IMR-90 (cell line): ENCODE results near the gene RBMS3. TPM values are rescaled to one million over a fixed set of nuclear protein-coding genes. Genes with fewer than 3 reads are reported as not detected.

ENCODE experiments used
- ATAC-seq: fragments of 200-7000 bp; cut with Tn5 transposase; 2 replicates; pipeline ENCODE4 v1.9.1; 2020; ENCODE audit warnings: low read depth, mild to moderate bottlenecking, moderate library complexity
- BruUV-seq: library from RNA; stranded (reverse); fragments of 400-500 nt; replicated peaks from 2 replicates; lab custom pipeline; 2021; lab: Mats Ljungman, UMichigan
- CTCF ChIA-PET: fragments of 300-600 bp; formaldehyde crosslinking; extraction: SDS; loops from one replicate; lab custom pipeline; 2021; ENCODE audit warnings: antibody characterized with exemption; lab: Yijun Ruan, JAX
- POLR2A ChIA-PET: fragments of 300-600 bp; sonication (Branson Sonifier 250); formaldehyde crosslinking; loops from one replicate; lab custom pipeline; 2022; ENCODE audit warnings: antibody characterized with exemption; ENCODE audit not compliant: unreplicated experiment; lab: Charles Lee
- DNase-seq: peaks from one replicate; pipeline ENCODE4 v3.0.0; 2013
- H2AFZ ChIP-seq: replicated peaks from 2 replicates; pipeline ENCODE3; 2013; ENCODE audit warnings: low read length, mild to moderate bottlenecking; ENCODE audit not compliant: poor library complexity
- H2AK5ac ChIP-seq: 2 replicates; pipeline ENCODE4 v1.6.1; 2013; ENCODE audit warnings: low read depth, low read length, inconsistent platforms
- H2AK9ac ChIP-seq: replicated peaks from 2 replicates; pipeline ENCODE3; 2013; ENCODE audit warnings: mild to moderate bottlenecking, low read depth, low read length, moderate library complexity; ENCODE audit not compliant: poor library complexity
- H2BK120ac ChIP-seq: 2 replicates; pipeline ENCODE4 v1.6.1; 2013; ENCODE audit warnings: low read depth, low read length, inconsistent platforms
- H2BK15ac ChIP-seq: 3 replicates; pipeline ENCODE4 v1.6.1; 2013; ENCODE audit warnings: low read depth, low read length, inconsistent platforms
- H2BK20ac ChIP-seq: 2 replicates; pipeline ENCODE4 v1.6.1; 2013; ENCODE audit warnings: low read depth, mild to moderate bottlenecking, inconsistent platforms, low read length, moderate library complexity
- H2BK5ac ChIP-seq: 2 replicates; pipeline ENCODE4 v1.6.1; 2013; ENCODE audit warnings: mild to moderate bottlenecking, low read depth, low read length, inconsistent platforms; ENCODE audit not compliant: poor library complexity, severe bottlenecking
- H3K14ac ChIP-seq: replicated peaks from 2 replicates; pipeline ENCODE4 v1.6.1; 2013; ENCODE audit warnings: low read depth, low read length, inconsistent platforms
- H3K18ac ChIP-seq: 2 replicates; pipeline ENCODE4 v1.6.1; 2013; ENCODE audit warnings: low read depth, low read length, control low read depth
- H3K23ac ChIP-seq: 2 replicates; pipeline ENCODE4 v1.6.1; 2013; ENCODE audit warnings: low read depth, low read length, inconsistent platforms
- H3K27ac ChIP-seq: 2 replicates; pipeline ENCODE4 v1.5.1; 2013; ENCODE audit warnings: mild to moderate bottlenecking, control low read depth, low read length; ENCODE audit not compliant: insufficient read depth
- H3K27me3 ChIP-seq: 2 replicates; pipeline ENCODE4 v1.6.1; 2013; ENCODE audit warnings: low read length; ENCODE audit not compliant: control insufficient read depth, insufficient read depth
- H3K36me3 ChIP-seq: 2 replicates; pipeline ENCODE4 v1.6.1; 2013; ENCODE audit warnings: low read length, mixed read lengths; ENCODE audit not compliant: control insufficient read depth, insufficient read depth
- H3K4ac ChIP-seq: 2 replicates; pipeline ENCODE4 v1.6.1; 2013; ENCODE audit warnings: low read depth, low read length, inconsistent platforms
- H3K4me1 ChIP-seq: 2 replicates; pipeline ENCODE4 v1.6.1; 2013; ENCODE audit warnings: low read length, mixed read lengths; ENCODE audit not compliant: control insufficient read depth, insufficient read depth
- H3K4me2 ChIP-seq: 2 replicates; pipeline ENCODE4 v1.6.1; 2013; ENCODE audit warnings: low read depth, mild to moderate bottlenecking, control low read depth, low read length, moderate library complexity
- H3K4me3 ChIP-seq: 2 replicates; pipeline ENCODE4 v1.5.1; 2013; ENCODE audit warnings: low read depth, mild to moderate bottlenecking, control low read depth, low read length, moderate library complexity; ENCODE audit not compliant: insufficient read depth
- H3K56ac ChIP-seq: 2 replicates; pipeline ENCODE4 v1.6.1; 2013; ENCODE audit warnings: low read length, inconsistent platforms; ENCODE audit not compliant: insufficient read depth; ENCODE audit errors: extremely low read depth
- H3K79me1 ChIP-seq, 2 experiments: 2 replicates each; pipeline ENCODE4 v1.6.1; 2013; ENCODE audit warnings: low read length in 2 of 2, inconsistent platforms in 1 of 2, low read depth in 1 of 2
- H3K9ac ChIP-seq: 2 replicates; pipeline ENCODE4 v1.6.1; 2013; ENCODE audit warnings: low read depth, low read length, control low read depth
- H3K9me1 ChIP-seq: 2 replicates; pipeline ENCODE4 v1.6.1; 2013; ENCODE audit warnings: low read length, inconsistent platforms; ENCODE audit not compliant: insufficient read depth
- H3K9me3 ChIP-seq: 2 replicates; pipeline ENCODE4 v1.6.1; 2013; ENCODE audit warnings: low read length; ENCODE audit not compliant: control insufficient read depth, insufficient read depth
- H4K20me1 ChIP-seq: 2 replicates; pipeline ENCODE4 v1.6.1; 2013; ENCODE audit warnings: low read length, inconsistent platforms; ENCODE audit not compliant: insufficient read depth
- H4K5ac ChIP-seq: 2 replicates; pipeline ENCODE4 v1.6.1; 2013; ENCODE audit warnings: mild to moderate bottlenecking, low read depth, low read length, control low read depth
- H4K8ac ChIP-seq, 2 experiments: 2 replicates each; pipeline ENCODE4 v1.6.1; 2013; ENCODE audit warnings: low read depth in 2 of 2, low read length in 2 of 2, control low read depth in 1 of 2, inconsistent platforms in 1 of 2
- H4K91ac ChIP-seq: 2 replicates; pipeline ENCODE4 v1.6.1; 2013; ENCODE audit warnings: low read depth, low read length, inconsistent platforms; ENCODE audit not compliant: insufficient read depth
- CEBPB ChIP-seq: IDR thresholded peaks from 2 replicates; pipeline ENCODE4 v1.6.1; 2012; ENCODE audit warnings: low read depth, low read length, improper control_type of control experiment
- CTCF ChIP-seq: conservative IDR thresholded peaks from 2 replicates; pipeline ENCODE4 v1.5.1; 2012; ENCODE audit warnings: mild to moderate bottlenecking, low read depth, low read length, improper control_type of control experiment
- MAFK ChIP-seq: IDR thresholded peaks from 2 replicates; pipeline ENCODE4 v1.6.1; 2012; ENCODE audit warnings: low read depth, low read length, improper control_type of control experiment
- MXI1 ChIP-seq: IDR thresholded peaks from 2 replicates; pipeline ENCODE4 v1.6.1; 2012; ENCODE audit warnings: low read depth, mild to moderate bottlenecking, low read length, moderate library complexity, borderline replicate concordance
- POLR2A ChIP-seq: IDR thresholded peaks from 2 replicates; pipeline ENCODE4 v1.6.1; 2012; ENCODE audit warnings: mild to moderate bottlenecking, low read depth, low read length
- SMC3 ChIP-seq: fragments of 150-350 bp; IDR thresholded peaks from 2 replicates; pipeline ENCODE4 v1.6.1; 2016; ENCODE audit warnings: low read depth, mild to moderate bottlenecking, antibody characterized with exemption, low read length, moderate library complexity
- WGBS, 2 experiments: methylation state at CpG; one replicate each; pipeline versions ENCODE4 v1.1.5 to v1.1.7; 2013; ENCODE audit warnings: missing lambda C conversion rate in 2 of 2; ENCODE audit not compliant: insufficient read length in 1 of 2; ENCODE audit errors: extremely low coverage in 2 of 2; 5-methylcytosine and 5-hydroxymethylcytosine counted together
- dilution Hi-C: fragments of 300-500 bp; cut with HindIII; formaldehyde crosslinking; loops from one replicate; pipeline ENCODE4 v1.14.3; 2018; ENCODE audit warnings: low sequenced_read_pairs; ENCODE audit not compliant: unreplicated experiment
- in situ Hi-C: fragments of 300-500 bp; cut with MboI; formaldehyde crosslinking; loops from 3 replicates; pipeline ENCODE4 v1.14.3; 2019; ENCODE audit warnings: low sequenced_read_pairs, inconsistent platforms, mixed read lengths
- intact Hi-C: fragments of 100-400 bp; cut with micrococcal nuclease; formaldehyde crosslinking; loops from 2 replicates; pipeline ENCODE4 v1.10.0; 2022
- polyA plus RNA-seq, 3 experiments: library from polyadenylated mRNA; depleted of rRNA; stranded (reverse); fragments of >200 nt; gene quantifications; 2 replicates each; pipeline ENCODE4 v1.2.3, GENCODE V29; 2012; ENCODE audit warnings: low replicate concordance in 1 of 3
- total RNA-seq: library from RNA; depleted of rRNA; stranded (reverse); fragments of >200 nt; gene quantifications from 2 replicates; pipeline ENCODE4 v1.2.3, GENCODE V29; 2012

RBMS3 gene
- total and polyA plus RNA-seq, 2 of the 4 experiments (the other 2 are of a cell fraction), result 15.2 to 127 TPM

- TF ChIP-seq CEBPB, result no peak
- no peak for TF ChIP-seq MXI1
Observed at GRCh38 chr3:29427266-29428103, 146.6 kb downstream of the RBMS3 start (continued).

- ATAC-seq (no peak), DNase-seq (no peak)
- H3K36me3 ChIP-seq, result no peaks in the 10 kb centered on the region; the same call in 1 of the 2 replicates
- peak overlapping the region; percentile 69; the same call in 1 of the 2 replicates for H3K23ac ChIP-seq
- no peak overlapping the region for H3K4me2 ChIP-seq
- H3K9me3 ChIP-seq, result no peaks in the 10 kb centered on the region
- no peaks in the 10 kb centered on the region; the same call in 1 of the 2 replicates for H3K9me1 ChIP-seq
- H2AK5ac ChIP-seq, result peak overlapping the region; percentile 69; the same call in 1 of the 2 replicates
- no peaks in the 10 kb centered on the region for H4K20me1 ChIP-seq
- peaks cover 9% of the 10 kb centered on the region for H3K4me1 ChIP-seq
- no peak overlapping the region for H2AK9ac ChIP-seq
- ChIA-PET POLR2A (interaction anchor here (0.5 kb wide), 1 partner anchor 575 kb away, joined by 3 read pairs; no protein-coding TSS in a partner anchor), CTCF (no interaction called here)
- peak overlapping the region; percentile 85 for H3K4ac ChIP-seq
- H3K79me1 ChIP-seq, result peaks cover 30 to 60% of the 10 kb centered on the region in 2 experiments
- dilution Hi-C loops, result no loop called here
- H2BK15ac ChIP-seq, result no peak overlapping the region
- peak overlapping the region; percentile 84 for H2BK120ac ChIP-seq
- H4K91ac ChIP-seq, result peak overlapping the region; percentile 26; the same call in 1 of the 2 replicates
- BruUV-seq, result no TSS peak
- 100% methylated on average over 1 of the region's 4 CpGs; no CpG with 5 or more reads in 1 of the 2 experiments for WGBS, 2 experiments
- in situ Hi-C loops, result no loop called here
- peak overlapping the region; percentile 65; the same call in 1 of the 2 replicates for H3K14ac ChIP-seq
- peak overlapping the region; percentile 72; the same call in 1 of the 2 replicates for H3K18ac ChIP-seq
- peak overlapping the region; percentile 39; the same call in 1 of the 2 replicates for H4K5ac ChIP-seq
- intact Hi-C loops, result no loop called here
- H3K4me3 ChIP-seq, result no peak overlapping the region
- peak overlapping the region; percentile 72 for H2BK20ac ChIP-seq
- TF ChIP-seq POLR2A, result no peak
- no peak for TF ChIP-seq SMC3
- TF ChIP-seq MAFK, result peak; percentile 76
- TF ChIP-seq CTCF, result no peak
- H3K9ac ChIP-seq, result no peak overlapping the region
- peak overlapping the region in 1 of 2 experiments; percentile 69; a peak in 2 of 4 replicates for H4K8ac ChIP-seq
- no peak overlapping the region for H2AFZ ChIP-seq
- H3K56ac ChIP-seq, result no peak overlapping the region
- no peaks in the 10 kb centered on the region for H3K27me3 ChIP-seq
- peak overlapping the region; percentile 14; the same call in 1 of the 2 replicates for H3K27ac ChIP-seq
- peak overlapping the region; percentile 74 for H2BK5ac ChIP-seq
Observed at GRCh38 chr3:29429055-29429679, 148.3 kb downstream of the RBMS3 start.
